Esophagus muscularis mucosa (tissue), 4 donors: Measurements from ENCODE around the gene PKP1.

ENCODE experiments used
- CTCF ChIP-seq, 3 experiments: fragments of 200-600 bp in 2 of 3; fragments of 450-650 bp in 1 of 3; sonication (generic) in 2 of 3; IDR thresholded peaks; one replicate each; pipeline ENCODE4 v1.5.1; 2017 to 2019; ENCODE audit warnings: antibody characterized with exemption in 3 of 3, mild to moderate bottlenecking in 2 of 3, moderate library complexity in 1 of 3
- EP300 ChIP-seq: sonication (generic); formaldehyde crosslinking; IDR thresholded peaks from one replicate; pipeline ENCODE4 v1.6.1; 2017; ENCODE audit warnings: antibody characterized with exemption
- POLR2A ChIP-seq: fragments of 450-650 bp; IDR thresholded peaks from one replicate; pipeline ENCODE4 v1.6.1; 2017; ENCODE audit warnings: antibody characterized with exemption, moderate library complexity, mild to moderate bottlenecking, low read depth
- POLR2AphosphoS5 ChIP-seq, 2 donors: sonication (generic); formaldehyde crosslinking; IDR thresholded peaks; one replicate each; pipeline ENCODE4 v1.6.1; 2017; ENCODE audit warnings: antibody characterized with exemption in 2 of 2

GRCh38 chr1:201280884-201281283, 2.4 kb upstream of the PKP1 start:
- TF ChIP-seq EP300 (no peak), CTCF (IDR thresholded peaks at IDR 0.05) (no peak), POLR2A (no peak), POLR2AphosphoS5 (IDR thresholded peaks at IDR 0.05) (no peak)
